Stimulated activated CD4-positive, alpha-beta T cell treated with anti-CD3 and anti-CD28 coated beads, TNF-alpha, amount 100 ng/mL, for 1 hour (primary cell): ENCODE measurements around the gene JAKMIP1.
"Not testable (repeated sequence)": the region's sequence is repeated elsewhere in the genome, so short reads cannot be mapped to it uniquely, and the experiment has no call there.

Experiments
- DNase-seq, 3 donors: peaks; one replicate each; pipeline ENCODE4 v3.0.0-alpha.2; 2020; ENCODE audit warnings: low read depth in 3 of 3, low spot score in 1 of 3

JAKMIP1 gene

GRCh38 chr4:6229671-6230501 lies 29.5 kb upstream of the JAKMIP1 start:
- DNase-seq: no peak

DNA sequence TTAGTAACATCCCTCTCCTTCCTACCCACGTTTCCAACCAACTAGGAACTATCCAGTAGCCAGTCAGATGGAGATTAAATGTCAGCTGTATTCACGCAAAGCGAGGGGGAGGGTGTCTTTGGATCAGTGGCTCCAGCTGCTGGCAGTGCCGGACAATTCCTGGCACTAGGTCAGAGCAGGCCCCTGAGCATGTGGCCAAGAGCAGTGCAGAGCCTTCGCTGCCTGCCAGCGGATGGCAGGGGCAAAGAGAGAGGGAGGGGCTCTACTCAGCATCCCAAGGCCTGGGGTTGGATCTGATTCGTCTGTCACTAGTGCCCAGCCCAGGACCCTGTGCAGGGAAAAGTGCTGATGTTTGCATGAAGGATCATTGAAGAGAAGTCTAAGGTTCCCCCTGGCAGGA lies 28.7 kb upstream of the JAKMIP1 start:
- no peak for DNase-seq

DNA sequence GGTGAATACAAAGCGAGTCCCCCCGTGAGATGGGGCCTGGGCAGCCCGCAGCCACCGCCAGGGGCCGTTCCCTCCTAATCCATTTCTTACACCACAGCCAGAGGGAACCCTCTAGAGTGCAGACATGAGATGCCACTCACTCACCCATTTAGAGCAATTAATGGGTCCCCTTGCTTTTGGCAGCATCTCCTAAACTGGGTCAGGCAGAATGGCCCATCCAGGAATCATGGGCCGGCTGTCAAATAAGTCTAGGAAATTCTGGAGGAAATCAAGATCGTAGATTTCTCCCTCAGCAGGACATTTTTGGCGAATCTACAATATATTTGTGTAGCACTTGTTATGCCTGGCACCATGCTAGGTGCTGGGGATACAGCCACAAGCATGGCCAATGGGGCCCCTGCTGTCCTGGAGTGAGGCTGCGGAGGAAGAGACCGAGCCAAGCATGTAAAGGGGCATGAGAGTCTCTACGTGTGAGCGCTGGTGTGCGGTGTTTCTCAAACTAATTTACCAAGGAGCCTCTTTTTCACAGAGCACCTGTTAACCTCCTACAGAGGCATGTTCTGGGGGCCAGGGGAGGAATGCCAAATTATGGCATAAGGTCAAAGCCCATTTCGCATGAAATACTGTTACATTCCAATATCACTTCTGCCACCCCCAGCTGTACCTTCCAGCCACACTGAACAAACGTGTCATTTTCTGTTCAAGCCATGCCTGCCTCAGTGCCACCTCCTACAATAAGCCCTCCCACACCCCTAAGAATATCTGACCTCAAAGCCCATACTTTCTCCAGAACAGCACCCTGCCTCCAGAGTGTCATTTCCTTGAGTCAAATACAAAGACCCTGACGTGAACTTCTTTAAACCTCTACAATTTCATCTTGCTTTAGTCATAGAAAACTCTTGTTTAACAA lies 28.1 kb upstream of the JAKMIP1 start:
- no peak for DNase-seq

DNA sequence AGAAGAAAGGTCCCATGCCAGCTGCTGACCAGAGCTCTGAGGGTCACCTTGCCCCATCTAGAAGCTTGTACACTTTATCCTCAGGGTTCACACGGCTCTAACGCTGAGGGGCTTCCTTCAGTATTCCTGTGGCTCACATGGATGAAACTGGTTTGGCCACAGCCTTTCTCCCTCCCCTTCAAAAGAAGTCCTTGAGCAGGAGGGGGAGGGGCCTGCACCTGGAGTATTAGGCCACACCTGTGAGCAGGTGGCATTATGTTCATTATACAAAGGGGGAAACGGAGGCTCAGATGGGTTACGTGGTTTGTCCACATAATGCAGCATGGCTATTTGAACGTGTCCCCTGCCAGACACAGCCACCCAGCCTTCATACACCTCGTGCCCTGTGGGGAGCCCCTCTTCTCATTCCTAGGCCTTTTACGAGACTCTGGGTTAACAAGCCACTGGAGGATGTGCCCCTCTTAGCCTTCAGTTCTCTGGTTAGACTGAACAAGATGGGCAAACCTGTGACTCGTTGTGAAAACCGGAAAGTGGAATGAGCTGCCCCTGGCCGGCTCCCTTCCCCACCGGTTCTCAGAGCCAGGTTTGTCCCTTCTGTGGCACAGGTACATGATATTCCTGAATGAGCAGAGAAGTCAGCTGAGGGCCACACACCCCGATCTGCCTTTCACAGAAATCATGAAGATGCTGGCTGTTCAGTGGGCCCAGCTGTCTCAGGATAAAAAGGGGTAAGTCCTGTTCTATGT lies 27.2 kb upstream of the JAKMIP1 start:
- DNase-seq: no peak

- no peak for DNase-seq
Observed at GRCh38 chr4:6226506-6226905, 26.2 kb upstream of the JAKMIP1 start.

DNA sequence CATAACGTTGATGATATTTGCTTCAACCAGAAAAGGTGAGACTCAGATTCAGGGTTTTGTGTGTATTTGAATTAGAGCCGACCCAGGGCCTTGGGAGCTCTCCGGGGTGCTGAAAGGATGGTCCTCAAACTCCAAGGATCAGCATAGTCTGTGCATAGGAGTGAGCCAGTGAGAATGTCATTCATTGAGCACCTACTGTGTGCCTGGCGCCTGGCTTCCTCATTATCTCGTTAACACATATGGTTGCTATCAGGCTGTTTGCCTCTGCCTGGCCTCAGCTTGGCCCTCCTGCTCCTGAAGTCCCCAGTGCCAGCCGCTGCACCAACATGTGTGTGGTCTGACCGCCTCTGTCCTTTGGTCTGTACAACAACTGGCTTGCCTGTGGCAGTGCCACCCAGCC lies 25.1 kb upstream of the JAKMIP1 start:
- no peak for DNase-seq

DNA sequence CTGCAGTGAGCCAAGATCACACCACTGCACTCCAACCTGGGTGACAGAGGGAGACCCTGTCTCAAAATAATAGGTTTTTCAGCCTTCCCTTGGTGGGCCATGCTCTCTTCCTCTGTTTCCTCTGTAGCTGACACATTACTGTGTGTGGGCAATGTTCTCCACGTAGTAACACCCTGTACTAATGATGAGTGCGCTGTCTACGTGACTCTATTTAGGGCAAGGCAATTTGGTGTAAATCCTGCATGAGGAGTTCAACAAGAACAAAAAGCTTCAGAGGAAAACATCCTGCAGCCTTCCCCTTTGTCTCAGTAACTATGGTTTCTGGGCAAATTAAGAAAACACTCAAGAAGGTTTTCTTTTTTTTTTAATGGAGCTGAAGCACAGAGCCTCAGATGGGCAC lies 24.4 kb upstream of the JAKMIP1 start:
- DNase-seq: no peak

- no peak for DNase-seq
Observed at GRCh38 chr4:6222761-6223292, 22.5 kb upstream of the JAKMIP1 start.

- DNase-seq: no peak
Observed at GRCh38 chr4:6221851-6222760, 21.8 kb upstream of the JAKMIP1 start.

- DNase-seq: no peak
Observed at GRCh38 chr4:6221301-6221850, 21.0 kb upstream of the JAKMIP1 start.

DNA sequence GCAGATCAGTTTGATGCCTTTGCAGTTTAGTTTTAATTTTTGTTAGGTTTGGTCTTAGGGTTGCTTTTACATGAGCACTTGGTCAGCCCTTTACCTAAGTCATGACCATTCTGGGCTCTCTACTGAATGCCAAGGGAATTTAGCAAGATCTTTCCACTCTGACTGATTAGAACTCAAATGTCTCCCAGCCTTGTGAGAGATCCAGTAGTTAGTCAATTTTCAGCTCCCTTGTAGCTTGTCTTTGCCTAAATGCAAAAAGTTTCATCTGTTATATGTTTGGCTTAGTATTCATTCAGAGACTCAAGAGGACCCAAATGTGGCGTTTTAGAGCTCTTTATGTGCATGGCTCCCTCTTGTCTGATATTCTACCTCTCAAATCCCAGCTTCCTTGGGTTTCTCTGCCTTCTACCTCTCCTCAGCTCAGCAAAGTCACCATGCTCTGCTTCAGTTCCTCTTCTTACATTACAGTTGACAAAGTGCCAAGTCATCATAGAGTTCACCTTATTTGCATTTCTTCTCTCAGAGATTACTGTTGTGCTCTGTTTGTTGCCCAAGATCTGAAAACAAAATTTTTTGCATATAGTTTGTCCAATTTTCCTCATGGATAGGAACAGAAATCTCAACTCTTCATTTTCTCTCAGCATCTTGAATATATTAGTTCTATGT lies 17.5 kb upstream of the JAKMIP1 start:
- DNase-seq: no peak

- no peak for DNase-seq
Observed at GRCh38 chr4:6216588-6216987, 16.2 kb upstream of the JAKMIP1 start.

DNA sequence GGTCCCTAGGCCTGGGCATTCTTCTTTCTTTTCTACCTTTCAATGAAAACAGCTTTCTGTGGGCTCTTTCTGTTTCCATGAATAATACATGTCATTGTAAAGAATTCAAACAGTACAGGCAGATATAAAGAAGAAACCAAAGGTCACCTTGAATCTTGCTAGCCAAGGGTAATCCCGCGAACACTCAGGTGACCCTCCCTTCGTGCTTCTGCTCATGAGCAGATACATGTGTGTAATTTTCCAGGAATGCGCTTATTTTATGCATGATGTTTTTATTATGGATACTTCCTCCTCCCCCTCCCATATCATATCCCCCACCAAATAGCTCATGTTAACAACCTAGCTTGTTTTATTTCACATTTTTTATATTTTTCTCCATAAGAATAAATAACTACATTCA lies 9.6 kb upstream of the JAKMIP1 start:
- no peak for DNase-seq

GRCh38 chr4:6209291-6209690 lies 8.9 kb upstream of the JAKMIP1 start:
- DNase-seq: not testable (repeated sequence)

- DNase-seq: no peak
Observed at GRCh38 chr4:6208416-6208815, 8.1 kb upstream of the JAKMIP1 start.

DNA sequence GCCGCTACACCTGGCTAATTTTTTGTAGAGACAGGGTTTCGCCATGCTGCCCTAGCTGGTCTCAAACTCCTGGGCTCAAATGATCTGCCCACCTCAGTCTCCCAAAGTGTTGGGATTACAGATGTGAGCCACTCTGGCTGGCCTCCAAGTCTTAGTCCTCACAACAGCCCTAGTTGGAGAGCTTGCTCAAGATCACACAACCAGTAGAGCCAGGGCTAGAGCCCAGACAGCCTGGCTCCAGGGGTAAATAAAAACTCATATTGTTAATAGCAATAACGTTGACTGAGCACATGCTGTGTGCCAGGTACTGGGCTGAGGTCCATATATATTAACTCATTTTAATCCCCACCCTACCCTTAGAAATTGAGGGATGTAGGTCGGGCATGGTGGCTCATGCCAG lies 7.3 kb upstream of the JAKMIP1 start:
- DNase-seq: no peak

GRCh38 chr4:6206771-6207290 lies 6.5 kb upstream of the JAKMIP1 start:
- DNase-seq: no peak

DNA sequence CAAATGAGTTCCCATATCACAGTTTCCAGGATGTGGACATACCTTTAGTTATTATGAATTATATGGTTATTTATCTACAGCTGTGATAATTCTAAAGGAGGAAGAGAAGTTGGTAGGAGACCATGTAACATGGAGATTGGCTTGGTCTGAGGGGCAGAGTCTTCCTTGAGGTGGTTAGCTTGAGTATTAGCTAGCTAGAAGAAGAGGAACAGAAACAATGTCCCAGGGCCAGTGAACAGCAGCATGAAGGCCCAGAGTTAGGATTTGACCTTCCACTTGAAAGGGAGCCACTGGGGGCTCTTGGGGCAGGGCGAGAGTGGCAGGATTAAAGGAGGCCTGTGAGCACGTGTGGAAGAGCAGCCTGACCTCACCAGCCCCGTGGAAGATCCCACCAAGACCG lies 5.6 kb upstream of the JAKMIP1 start:
- no peak for DNase-seq

DNA sequence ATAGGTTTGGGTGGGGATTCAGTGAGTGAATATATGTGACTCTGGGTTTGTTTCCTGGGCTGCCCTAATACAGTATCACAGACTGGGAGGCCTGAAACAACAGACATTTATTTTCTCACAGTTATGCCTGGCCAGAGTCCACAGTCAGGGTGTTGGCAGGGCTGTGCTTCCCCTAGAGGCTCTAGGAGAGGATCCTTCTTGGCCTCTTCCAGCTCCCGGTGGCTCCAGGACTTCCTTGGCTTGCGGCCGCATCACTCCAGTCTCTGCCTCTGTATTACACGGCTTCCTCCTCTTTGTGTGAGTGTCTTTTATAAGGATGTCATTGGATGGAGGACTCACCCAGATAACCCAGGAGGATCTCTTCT lies 5.2 kb upstream of the JAKMIP1 start:
- no peak for DNase-seq
